GM23248 (cell line): Measurements from ENCODE around the gene ALDH16A1. TPM values are rescaled to one million over a fixed set of nuclear protein-coding genes. Genes with fewer than 3 reads are reported as not detected.

Experiments used
- DNase-seq: peaks from one replicate; pipeline ENCODE4 v3.0.0-alpha.2; 2015
- H2AFZ ChIP-seq: fragments of 200-600 bp; sonication (generic); 2 replicates; pipeline ENCODE4 v1.6.1; 2016; ENCODE audit warnings: antibody characterized with exemption
- H3F3A ChIP-seq: fragments of 200-600 bp; sonication (generic); 2 replicates; pipeline ENCODE4 v1.6.1; 2016; ENCODE audit warnings: mild to moderate bottlenecking, antibody characterized with exemption, mixed run types; ENCODE audit not compliant: insufficient read depth
- H3K27ac ChIP-seq: fragments of 200-600 bp; sonication (generic); 2 replicates; pipeline ENCODE4 v1.5.1; 2016; ENCODE audit warnings: mild to moderate bottlenecking
- H3K27me3 ChIP-seq: fragments of 200-600 bp; sonication (generic); replicated peaks from 2 replicates; pipeline ENCODE4 v1.6.1; 2016; ENCODE audit warnings: mild to moderate bottlenecking; ENCODE audit not compliant: insufficient read depth
- H3K36me3 ChIP-seq: fragments of 200-600 bp; sonication (generic); 2 replicates; pipeline ENCODE4 v1.6.1; 2016; ENCODE audit warnings: low read depth, mild to moderate bottlenecking
- H3K4me1 ChIP-seq: fragments of 200-600 bp; sonication (generic); 2 replicates; pipeline ENCODE4 v1.6.1; 2016; ENCODE audit warnings: mild to moderate bottlenecking; ENCODE audit not compliant: insufficient read depth
- H3K4me2 ChIP-seq: fragments of 200-600 bp; sonication (generic); one replicate; pipeline ENCODE4 v1.6.1; 2016; ENCODE audit warnings: mild to moderate bottlenecking; ENCODE audit not compliant: unreplicated experiment
- H3K4me3 ChIP-seq: fragments of 200-600 bp; sonication (generic); 2 replicates; pipeline ENCODE4 v1.5.1; 2016; ENCODE audit warnings: mild to moderate bottlenecking
- H3K79me2 ChIP-seq: fragments of 200-600 bp; sonication (generic); 2 replicates; pipeline ENCODE4 v1.6.1; 2016; ENCODE audit warnings: mild to moderate bottlenecking; ENCODE audit not compliant: insufficient read depth
- H3K9ac ChIP-seq: fragments of 200-600 bp; sonication (generic); 2 replicates; pipeline ENCODE4 v1.6.1; 2016; ENCODE audit warnings: mild to moderate bottlenecking
- H3K9me2 ChIP-seq: fragments of 200-600 bp; sonication (generic); 2 replicates; pipeline ENCODE4 v1.6.1; 2016; ENCODE audit warnings: mixed run types, mild to moderate bottlenecking, moderate library complexity; ENCODE audit not compliant: insufficient read depth
- H3K9me3 ChIP-seq: fragments of 200-600 bp; sonication (generic); one replicate; pipeline ENCODE4 v1.6.1; 2017; ENCODE audit warnings: low read depth
- H4K20me1 ChIP-seq: fragments of 200-600 bp; sonication (generic); 2 replicates; pipeline ENCODE4 v1.6.0; 2016; ENCODE audit not compliant: insufficient read depth
- EZH2 ChIP-seq: fragments of 200-600 bp; sonication (generic); IDR thresholded peaks from 2 replicates; pipeline ENCODE4 v1.6.1; 2018; ENCODE audit warnings: antibody characterized with exemption, mild to moderate bottlenecking; ENCODE audit not compliant: insufficient read depth, poor library complexity, severe bottlenecking
- EZH2phosphoT487 ChIP-seq: fragments of 200-600 bp; sonication (generic); IDR thresholded peaks from 2 replicates; pipeline ENCODE4 v1.6.1; 2018; ENCODE audit warnings: antibody characterized with exemption, moderate library complexity, mild to moderate bottlenecking, low read depth; ENCODE audit not compliant: insufficient read depth
- WGBS, 2 experiments: methylation state at CpG; one replicate each; pipeline ENCODE4 v1.1.6; 2015 to 2017; ENCODE audit warnings: low lambda C conversion rate in 2 of 2, low coverage in 1 of 2; ENCODE audit errors: missing lambda C conversion rate in 2 of 2; 5-methylcytosine and 5-hydroxymethylcytosine counted together
- in situ Hi-C: fragments of 300-500 bp; cut with MboI; formaldehyde crosslinking; loops from 2 replicates; pipeline ENCODE4 v1.15.0; 2020
- polyA plus RNA-seq: library from polyadenylated mRNA; unstranded; fragments of >200 nt; fragmentation: Nextera tagmentation; extraction: Ambion mirVana; gene quantifications from 2 replicates; pipeline ENCODE4 v1.2.1, GENCODE V29; 2016
- total RNA-seq: library from RNA; depleted of rRNA; stranded (reverse); fragments of >200 nt; shearing (Covaris generic); gene quantifications from 2 replicates; pipeline ENCODE4 v1.2.3, GENCODE V29; 2014

The ALDH16A1 gene
- total and polyA plus RNA-seq, 2 experiments from 2014 or later = 9.4 to 30.4 TPM

- in situ Hi-C loops = no loop called here
- H3K9me3 ChIP-seq = no peaks in the 10 kb centered on the region
- peaks cover 92% of the 10 kb centered on the region for H3K27me3 ChIP-seq
Observed at GRCh38 chr19:49432141-49433073, 20.6 kb upstream of the ALDH16A1 start.

DNA sequence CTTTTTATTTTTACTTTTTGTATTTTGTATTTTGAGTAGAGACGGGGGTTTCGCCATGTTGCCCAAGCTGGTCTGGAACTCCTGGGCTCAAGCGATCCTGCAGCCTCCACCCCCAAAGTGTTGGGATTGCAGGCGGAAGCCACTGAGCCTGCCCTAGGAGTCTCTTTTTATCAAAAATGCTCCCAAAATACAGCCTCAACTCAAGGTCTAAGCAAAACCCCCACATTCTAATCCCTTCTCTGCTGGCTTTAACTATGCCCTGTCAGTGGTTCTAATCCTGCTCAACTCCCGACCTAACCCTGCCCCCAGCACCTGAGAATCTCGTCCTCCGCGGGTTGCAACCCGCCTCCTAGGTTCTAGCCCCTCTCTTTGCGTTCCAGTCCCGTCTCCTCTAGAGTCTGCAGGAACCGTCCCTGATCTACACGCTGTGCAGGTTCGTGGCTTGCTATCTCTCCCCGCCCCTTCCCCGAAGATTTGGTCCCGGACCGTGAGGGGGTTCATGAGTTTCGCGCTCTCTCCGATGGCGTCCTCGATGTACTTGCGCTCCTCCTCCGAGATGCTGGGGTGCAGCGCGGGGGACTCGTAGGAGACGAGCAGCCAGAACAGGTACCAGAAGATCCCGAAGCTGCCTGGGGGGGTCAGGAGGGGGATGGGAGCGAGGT, 19.7 kb upstream of the ALDH16A1 start:
- in situ Hi-C loops = no loop called here
- DNase-seq = no peak
- Histone ChIP-seq H3K4me1 (no peaks in the 10 kb centered on the region), H4K20me1 (no peaks in the 10 kb centered on the region), H3K4me2 (no peak overlapping the region), H3K4me3 (no peak overlapping the region), H3K9ac (no peak overlapping the region), H3K9me2 (no peaks in the 10 kb centered on the region), H3F3A (no peaks in the 10 kb centered on the region), H3K27me3 (peaks cover 83% of the 10 kb centered on the region), H3K27ac (no peak overlapping the region), H3K79me2 (no peaks in the 10 kb centered on the region), H3K9me3 (no peaks in the 10 kb centered on the region), H2AFZ (no peak overlapping the region), H3K36me3 (no peaks in the 10 kb centered on the region)
- TF ChIP-seq EZH2phosphoT487 (0 out of 2 replicates have a peak, but pooled peaks have one; percentile 14), EZH2 (peak; percentile 98)
- 7 to 21% methylated on average over 30 to 31 of the region's 31 CpGs for WGBS, 2 experiments

More at GRCh38 chr19:49432141-49433073, 20.6 kb upstream of the ALDH16A1 start:
- H4K20me1 ChIP-seq = no peaks in the 10 kb centered on the region
- TF ChIP-seq EZH2phosphoT487 (no peak), EZH2 (no peak)
- no peak for DNase-seq
- 16 to 24% methylated on average over 32 to 63 of the region's 63 CpGs for WGBS, 2 experiments
- H3F3A ChIP-seq = no peaks in the 10 kb centered on the region
- H3K36me3 ChIP-seq = no peaks in the 10 kb centered on the region
- no peaks in the 10 kb centered on the region for H3K9me2 ChIP-seq
- H3K79me2 ChIP-seq = no peaks in the 10 kb centered on the region
- H3K4me2 ChIP-seq = no peak overlapping the region
- no peak overlapping the region for H2AFZ ChIP-seq
- no peak overlapping the region for H3K27ac ChIP-seq
- H3K4me3 ChIP-seq = no peak overlapping the region
- no peak overlapping the region for H3K9ac ChIP-seq
- H3K4me1 ChIP-seq = no peaks in the 10 kb centered on the region

DNA sequence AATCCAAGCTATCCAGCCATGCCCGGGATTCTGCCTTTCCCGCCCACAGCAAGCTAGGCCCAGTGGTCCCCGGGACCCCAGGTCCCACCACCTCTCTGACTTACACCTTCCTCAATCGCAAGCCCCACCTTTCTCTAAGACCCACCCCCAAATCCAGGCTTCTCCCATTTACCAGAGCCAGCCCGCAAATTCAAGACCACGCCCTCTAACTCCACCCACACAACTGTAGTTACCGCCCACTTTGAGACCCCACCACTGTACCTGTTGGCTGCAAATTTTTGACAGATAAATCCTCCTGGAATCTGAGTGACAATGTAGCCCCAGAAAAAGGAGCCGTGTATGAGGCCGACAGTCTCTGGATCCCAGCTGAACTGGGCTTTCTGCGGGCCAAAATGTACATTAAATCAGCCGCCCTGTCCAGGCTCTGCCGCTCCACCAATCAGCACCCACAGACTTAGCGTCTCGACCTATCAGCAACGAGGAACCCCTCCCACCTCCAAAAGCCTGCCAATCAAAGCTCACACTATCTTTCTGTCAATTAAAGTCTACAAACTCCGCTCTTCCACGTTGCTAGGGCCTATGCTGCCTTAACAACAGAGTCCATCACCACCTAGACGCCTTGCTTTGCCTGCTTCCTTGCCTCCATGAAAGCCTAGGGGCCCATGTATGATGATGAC, 18.0 kb upstream of the ALDH16A1 start:
- H2AFZ ChIP-seq = no peak overlapping the region
- WGBS, 2 experiments = 76 to 79% methylated on average over 18 of the region's 18 CpGs
- no peaks in the 10 kb centered on the region for H3K4me1 ChIP-seq
- in situ Hi-C loops = no loop called here
- H3K4me2 ChIP-seq = no peak overlapping the region
- TF ChIP-seq EZH2 (no peak), EZH2phosphoT487 (no peak)
- H3K9me2 ChIP-seq = no peaks in the 10 kb centered on the region
- H3K79me2 ChIP-seq = no peaks in the 10 kb centered on the region
- no peak overlapping the region for H3K27ac ChIP-seq
- H3K9ac ChIP-seq = no peak overlapping the region
- no peaks in the 10 kb centered on the region for H4K20me1 ChIP-seq
- H3K36me3 ChIP-seq = no peaks in the 10 kb centered on the region
- peaks cover 83% of the 10 kb centered on the region for H3K27me3 ChIP-seq
- no peak for DNase-seq
- no peak overlapping the region for H3K4me3 ChIP-seq
- no peaks in the 10 kb centered on the region for H3K9me3 ChIP-seq
- no peaks in the 10 kb centered on the region for H3F3A ChIP-seq

- no peak for TF ChIP-seq EZH2
- TF ChIP-seq EZH2phosphoT487 = no peak
- peaks cover 3% of the 10 kb centered on the region; the same call in 1 of the 2 replicates for H3F3A ChIP-seq
- H3K9me2 ChIP-seq = no peaks in the 10 kb centered on the region
- 85 to 86% methylated on average over 10 of the region's 10 CpGs for WGBS, 2 experiments
- no peaks in the 10 kb centered on the region for H4K20me1 ChIP-seq
- no peak overlapping the region for H3K4me2 ChIP-seq
- no peak overlapping the region for H3K4me3 ChIP-seq
- H3K27ac ChIP-seq = no peak overlapping the region
- H3K79me2 ChIP-seq = no peaks in the 10 kb centered on the region
- H2AFZ ChIP-seq = no peak overlapping the region
- H3K36me3 ChIP-seq = no peaks in the 10 kb centered on the region
- no peaks in the 10 kb centered on the region for H3K4me1 ChIP-seq
- peaks cover 83% of the 10 kb centered on the region for H3K27me3 ChIP-seq
- in situ Hi-C loops = no loop called here
- no peak for DNase-seq
- no peak overlapping the region for H3K9ac ChIP-seq
- no peaks in the 10 kb centered on the region for H3K9me3 ChIP-seq
Observed at GRCh38 chr19:49435670-49436069, 17.4 kb upstream of the ALDH16A1 start.
